NT2/D1 (cell line): Measurements from ENCODE around the gene PPIL4.

Source experiments
- SUZ12 ChIP-seq: IDR thresholded peaks from 2 replicates; pipeline ENCODE4 v1.6.1; 2011; ENCODE audit not compliant: insufficient read length, insufficient read depth; ENCODE audit errors: extremely low read depth
- ZNF274 ChIP-seq: IDR thresholded peaks from 2 replicates; pipeline ENCODE4 v1.6.1; 2011; ENCODE audit warnings: mild to moderate bottlenecking, low read depth, low read length

DNA sequence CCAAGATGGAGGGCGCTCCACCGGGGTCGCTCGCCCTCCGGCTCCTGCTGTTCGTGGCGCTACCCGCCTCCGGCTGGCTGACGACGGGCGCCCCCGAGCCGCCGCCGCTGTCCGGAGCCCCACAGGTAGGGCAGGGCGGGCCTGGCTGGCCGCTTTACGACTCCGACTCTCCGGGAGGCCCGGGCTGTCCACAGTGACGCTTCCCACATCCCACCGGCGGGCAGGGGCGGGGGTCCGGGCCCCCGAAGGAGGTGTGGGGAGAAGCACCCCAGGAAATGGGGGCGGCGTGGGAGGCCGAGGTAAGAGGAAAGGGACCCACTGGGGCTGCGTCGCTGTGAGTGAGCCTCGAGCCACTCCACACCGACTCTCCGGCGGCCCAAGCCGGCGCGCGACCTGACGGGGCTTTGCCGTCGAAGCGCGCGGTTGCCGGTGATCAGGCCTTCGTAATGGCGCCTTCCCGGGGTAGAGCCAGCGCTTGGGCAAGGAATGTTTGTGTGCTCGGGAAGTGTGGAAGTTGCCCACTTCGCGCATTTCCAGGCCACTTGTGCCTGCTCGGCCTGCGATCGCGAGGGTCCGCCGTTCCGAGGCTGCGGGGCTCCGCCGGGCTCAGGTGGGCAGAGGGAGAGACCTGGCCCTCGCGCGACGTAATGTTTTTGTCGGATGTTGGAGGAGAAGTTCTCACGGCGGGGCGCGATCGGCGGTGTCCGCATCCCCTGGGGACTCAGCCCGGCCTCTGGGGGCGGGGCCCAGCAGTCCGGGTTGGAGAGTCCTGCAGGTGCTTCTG is 20.8 kb upstream of the PPIL4 start:
- TF ChIP-seq SUZ12: no peak
- no peak for TF ChIP-seq ZNF274
